ENCODE data around the gene FAM227A. TPM values are rescaled to one million over a fixed set of nuclear protein-coding genes. Genes with fewer than 3 reads are reported as not detected.

The FAM227A gene
- total and polyA plus RNA-seq, 2 of the 13 experiments (the other 11 are each of a cell fraction or from before 2014, with no cell fraction given): 1.0 to 1.5 TPM

GRCh38 chr22:38681582-38682335, 25.6 kb upstream of the FAM227A start, which contains the start of gene TOMM22 (continued):
- TF ChIP-seq SKI (IDR thresholded peaks at IDR 0.05; ENCODE audit: partially characterized antibody) (peak; percentile 46), RAD21 (CRISPR knock-in tag; IDR thresholded peaks at IDR 0.05) (peak; percentile 67), STAT5B (CRISPR knock-in tag; IDR thresholded peaks at IDR 0.05) (peak; percentile 79; the same call in 1 of the 2 replicates), CHD2 (IDR thresholded peaks at IDR 0.05; ENCODE audit: low read depth, low read length) (no peak), ZNF343 (CRISPR knock-in tag; IDR thresholded peaks at IDR 0.05) (peak; percentile 90; the same call in 1 of the 2 replicates), RBFOX2 (IDR thresholded peaks at IDR 0.05; ENCODE audit: low read depth, low read length) (peak; percentile 100), TARDBP (CRISPR knock-in tag; IDR thresholded peaks at IDR 0.05) (peak; percentile 95), ZNF441 (CRISPR knock-in tag; IDR thresholded peaks at IDR 0.05; ENCODE audit: borderline replicate concordance) (no peak), ZSCAN29 (CRISPR knock-in tag; conservative IDR thresholded peaks at IDR 0.05) (no peak), ZNF780A (CRISPR knock-in tag; IDR thresholded peaks at IDR 0.05) (no peak), ZNF124 (CRISPR knock-in tag; IDR thresholded peaks at IDR 0.05) (peak; percentile 72; the same call in 1 of the 2 replicates), REXO4 (CRISPR knock-in tag; IDR thresholded peaks at IDR 0.05; ENCODE audit: borderline replicate concordance) (no peak), CBX1 (IDR thresholded peaks at IDR 0.05; ENCODE audit: low read depth) (peak; percentile 78), GABPB1 (CRISPR knock-in tag; IDR thresholded peaks at IDR 0.05) (peak; percentile 100), GMEB1 (CRISPR knock-in tag; IDR thresholded peaks at IDR 0.05; ENCODE audit: borderline replicate concordance) (peak; percentile 97), ZNF589 (CRISPR knock-in tag; conservative IDR thresholded peaks at IDR 0.05) (0 out of 2 replicates have a peak, but pooled peaks have one; percentile 51), PCBP1 (IDR thresholded peaks at IDR 0.05; ENCODE audit: borderline replicate concordance, low read depth, low read length) (peak; percentile 91), TRIM22 (IDR thresholded peaks at IDR 0.05) (no peak), ZBTB33 (CRISPR knock-in tag; IDR thresholded peaks at IDR 0.05) (peak; percentile 63; the same call in 1 of the 2 replicates), CREBL2 (CRISPR knock-in tag; IDR thresholded peaks at IDR 0.05; ENCODE audit: borderline replicate concordance) (no peak), NR2F1 (CRISPR knock-in tag; IDR thresholded peaks at IDR 0.05) (no peak), HOXA7 (CRISPR knock-in tag; IDR thresholded peaks at IDR 0.05) (no peak), FOXK2 (IDR thresholded peaks at IDR 0.05) (no peak), ZNF615 (CRISPR knock-in tag; IDR thresholded peaks at IDR 0.05; ENCODE audit: borderline replicate concordance) (peak; percentile 82; the same call in 1 of the 2 replicates), SRSF1 (optimal IDR thresholded peaks at IDR 0.05; ENCODE audit: low read depth, low read length) (no peak)

All from HepG2 (cell line).